ENCODE measurements around the gene ADAM10. TPM values are rescaled to one million over a fixed set of nuclear protein-coding genes. Genes with fewer than 3 reads are reported as not detected.
A peak's percentile ranks its signal among the peaks of the same experiment; 100 is the strongest.

ADAM10 gene
- total RNA-seq, 1 donor = 98.9 TPM

DNA sequence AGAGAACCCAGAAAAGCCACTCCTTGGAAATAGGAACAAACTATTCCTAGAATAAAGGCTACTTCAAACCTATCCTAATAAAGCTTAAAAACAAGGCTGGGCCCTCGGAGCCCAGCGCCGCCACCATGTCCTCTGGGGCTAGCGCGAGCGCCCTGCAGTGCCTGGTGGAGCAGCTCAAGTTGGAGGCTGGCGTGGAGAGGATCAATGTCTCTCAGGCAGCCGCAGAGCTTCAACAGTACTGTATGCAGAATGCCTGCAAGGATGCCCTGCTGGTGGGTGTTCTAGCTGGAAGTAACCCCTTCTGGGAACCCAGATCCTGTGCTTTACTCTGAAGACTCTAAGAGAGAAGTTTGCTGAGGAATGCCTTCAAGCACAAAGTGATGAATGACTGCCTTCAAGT, 63.2 kb downstream of the ADAM10 start:
- TF ChIP-seq, protein P1, sequence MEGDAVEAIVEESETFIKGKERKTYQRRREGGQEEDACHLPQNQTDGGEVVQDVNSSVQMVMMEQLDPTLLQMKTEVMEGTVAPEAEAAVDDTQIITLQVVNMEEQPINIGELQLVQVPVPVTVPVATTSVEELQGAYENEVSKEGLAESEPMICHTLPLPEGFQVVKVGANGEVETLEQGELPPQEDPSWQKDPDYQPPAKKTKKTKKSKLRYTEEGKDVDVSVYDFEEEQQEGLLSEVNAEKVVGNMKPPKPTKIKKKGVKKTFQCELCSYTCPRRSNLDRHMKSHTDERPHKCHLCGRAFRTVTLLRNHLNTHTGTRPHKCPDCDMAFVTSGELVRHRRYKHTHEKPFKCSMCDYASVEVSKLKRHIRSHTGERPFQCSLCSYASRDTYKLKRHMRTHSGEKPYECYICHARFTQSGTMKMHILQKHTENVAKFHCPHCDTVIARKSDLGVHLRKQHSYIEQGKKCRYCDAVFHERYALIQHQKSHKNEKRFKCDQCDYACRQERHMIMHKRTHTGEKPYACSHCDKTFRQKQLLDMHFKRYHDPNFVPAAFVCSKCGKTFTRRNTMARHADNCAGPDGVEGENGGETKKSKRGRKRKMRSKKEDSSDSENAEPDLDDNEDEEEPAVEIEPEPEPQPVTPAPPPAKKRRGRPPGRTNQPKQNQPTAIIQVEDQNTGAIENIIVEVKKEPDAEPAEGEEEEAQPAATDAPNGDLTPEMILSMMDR (IDR thresholded peaks at IDR 0.05; ENCODE audit: insufficient read depth, low read length) = no peak
- DNase-seq (ENCODE audit: low read depth) = no peak
- no peak overlapping the region for H3K4me3 ChIP-seq (ENCODE audit: low read depth, low read length)

DNA sequence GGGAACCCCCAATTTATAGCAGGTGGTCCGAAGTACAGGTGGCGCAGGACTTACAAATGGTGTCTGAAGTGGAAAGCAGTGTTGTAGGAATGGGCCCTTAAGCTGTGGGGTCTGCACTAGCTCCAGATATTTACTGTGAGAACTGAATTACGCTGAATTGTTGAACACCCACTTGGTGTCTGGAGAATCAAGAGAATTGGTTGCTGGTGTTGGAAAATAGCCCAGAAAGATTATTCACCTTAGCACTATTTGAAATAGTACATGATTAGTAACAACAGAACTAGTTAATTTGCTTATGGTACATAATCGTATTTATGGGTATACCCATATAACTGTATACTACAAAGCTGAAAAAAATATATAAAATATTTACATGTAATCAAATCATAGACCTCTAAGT, 64.8 kb downstream of the ADAM10 start:
- TF ChIP-seq, protein P1 (IDR thresholded peaks at IDR 0.05; ENCODE audit: insufficient read depth, low read length) = no peak
- DNase-seq (ENCODE audit: low read depth) = peak; percentile 9
- H3K4me3 ChIP-seq (ENCODE audit: low read depth, low read length) = no peak overlapping the region

DNA sequence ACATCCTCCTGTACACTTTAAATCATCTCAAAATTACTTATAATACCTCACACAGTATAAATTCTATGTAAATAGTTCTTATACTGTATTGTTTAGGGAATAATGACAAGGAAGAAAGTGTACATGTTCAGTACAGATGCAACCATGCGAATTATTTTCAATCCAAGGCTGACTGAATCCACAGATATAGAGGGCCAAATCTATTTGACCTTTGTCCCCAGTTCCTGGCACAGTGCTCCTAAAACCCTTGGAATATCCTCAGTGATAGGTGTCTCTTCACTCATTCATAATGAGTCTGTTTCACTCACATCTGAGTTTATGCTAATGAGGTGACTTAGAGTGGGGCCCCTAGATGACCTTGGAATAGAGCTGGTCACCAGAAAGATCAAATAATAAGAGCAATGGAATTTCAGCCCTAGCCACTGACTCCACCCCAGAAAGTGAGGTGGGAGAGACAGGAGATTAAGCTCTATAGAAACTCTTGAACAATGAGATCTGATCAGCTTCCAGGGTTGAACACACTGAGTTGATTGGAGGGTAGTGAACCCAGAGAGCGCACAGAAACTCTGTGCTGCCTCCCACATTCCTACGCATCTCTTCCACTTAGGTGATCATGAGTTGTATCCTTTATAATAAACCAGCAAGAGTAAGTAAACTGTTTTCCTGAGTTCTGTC, 65.3 kb downstream of the ADAM10 start:
- TF ChIP-seq, protein P1 (IDR thresholded peaks at IDR 0.05; ENCODE audit: insufficient read depth, low read length) = no peak
- no peak for DNase-seq (ENCODE audit: low read depth)

DNA sequence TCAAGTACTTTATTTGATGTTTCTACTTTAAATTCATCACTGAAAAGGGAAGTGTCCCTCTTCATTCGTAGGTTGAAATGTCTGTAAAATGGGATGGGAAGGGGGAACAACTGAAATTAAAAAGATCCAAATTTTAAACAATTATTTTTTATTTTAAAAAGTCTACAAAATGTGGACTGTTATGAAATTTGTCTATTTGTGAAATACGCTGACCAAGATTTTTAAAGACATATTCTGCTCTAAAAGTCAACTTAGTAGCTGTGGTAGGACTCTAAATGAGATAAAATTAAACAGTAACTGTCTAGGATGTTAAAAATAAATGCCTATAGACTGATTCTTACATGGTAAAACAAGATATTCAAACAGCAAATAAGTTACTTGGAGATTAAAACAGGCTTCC, 67.3 kb downstream of the ADAM10 start:
- H3K4me3 ChIP-seq (ENCODE audit: low read depth, low read length) = no peak overlapping the region
- TF ChIP-seq, protein P1 (IDR thresholded peaks at IDR 0.05; ENCODE audit: insufficient read depth, low read length) = no peak
- no peak for DNase-seq (ENCODE audit: low read depth)

More for the DNA sequence above, 65.3 kb downstream of the ADAM10 start:
- H3K4me3 ChIP-seq (ENCODE audit: low read depth, low read length) = no peak overlapping the region

DNA sequence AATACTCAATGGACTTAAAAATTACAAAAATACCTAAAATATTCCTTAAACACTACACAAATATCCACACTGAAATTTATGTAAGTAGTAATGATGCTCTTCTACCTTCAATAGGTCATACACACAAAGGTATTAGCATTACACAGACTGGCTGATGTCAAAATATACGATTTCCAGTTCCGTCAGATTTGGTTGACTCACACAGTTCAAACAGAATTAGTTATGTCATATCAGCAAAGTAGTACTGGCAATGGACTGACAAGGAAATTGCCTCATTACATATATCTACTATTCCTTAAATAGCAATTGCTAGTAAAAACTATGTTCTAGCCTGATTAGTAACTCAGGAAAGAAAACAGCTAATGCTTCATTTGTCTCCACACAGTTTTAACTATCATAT, 70.8 kb downstream of the ADAM10 start:
- TF ChIP-seq, protein P1 (IDR thresholded peaks at IDR 0.05; ENCODE audit: insufficient read depth, low read length) = no peak
- DNase-seq (ENCODE audit: low read depth) = peak; percentile 10
- H3K4me3 ChIP-seq (ENCODE audit: low read depth, low read length) = no peak overlapping the region

DNA sequence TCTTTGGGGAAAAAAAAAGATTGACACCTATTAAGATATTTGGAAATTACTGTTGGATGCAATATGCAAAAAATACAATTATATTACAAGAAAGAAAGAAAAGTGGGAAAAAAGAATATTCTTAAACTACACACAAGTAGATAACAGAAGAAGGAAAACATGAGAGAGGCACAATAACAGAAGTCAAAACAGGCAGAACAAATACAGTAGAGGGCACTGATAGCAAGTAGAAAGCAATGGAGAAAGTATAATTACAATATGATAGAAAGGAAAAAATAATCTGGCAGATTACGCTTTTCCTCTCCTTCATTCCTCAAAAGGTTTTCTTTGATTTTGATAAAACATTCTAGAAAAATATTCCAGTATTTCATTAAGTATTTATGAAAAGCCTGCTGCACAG, 72.1 kb downstream of the ADAM10 start:
- DNase-seq (ENCODE audit: low read depth) = no peak
- H3K4me3 ChIP-seq (ENCODE audit: low read depth, low read length) = no peak overlapping the region

More for the DNA sequence above, 72.1 kb downstream of the ADAM10 start:
- TF ChIP-seq, protein P1 (IDR thresholded peaks at IDR 0.05; ENCODE audit: insufficient read depth, low read length) = peak; percentile 17
